AG04450 (cell line): Measurements from ENCODE around the gene TTC22. TPM values are rescaled to one million over a fixed set of nuclear protein-coding genes. Genes with fewer than 3 reads are reported as not detected.

Experiments
- CTCF ChIA-PET: fragments of 300-600, 350-600 bp; formaldehyde crosslinking; extraction: SDS; loops from one replicate; lab custom pipeline; 2022; ENCODE audit warnings: antibody characterized with exemption, inconsistent platforms; lab: Charles Lee
- POLR2A ChIA-PET: fragments of 350-600 bp; formaldehyde crosslinking; extraction: SDS; loops from one replicate; lab custom pipeline; 2021; ENCODE audit warnings: antibody characterized with exemption, inconsistent platforms; lab: Yijun Ruan, JAX
- DNase-seq: peaks from one replicate; pipeline ENCODE4 v3.0.0-alpha.2; 2011; ENCODE audit warnings: low read depth, low spot score
- H3K27ac ChIP-seq: one replicate; pipeline ENCODE4 v1.5.1; 2012; ENCODE audit warnings: low read depth, low read length, control low read depth
- H3K27me3 ChIP-seq: one replicate; pipeline ENCODE4 v1.6.0; 2012; ENCODE audit warnings: low read length; ENCODE audit not compliant: control insufficient read depth, insufficient read depth
- H3K4me3 ChIP-seq: 2 replicates; pipeline ENCODE4 v1.5.1; 2011; ENCODE audit warnings: mild to moderate bottlenecking, low read depth, low read length, control low read depth
- H3K9me3 ChIP-seq: 2 replicates; pipeline ENCODE4 v1.5.1; 2012; ENCODE audit warnings: low read length; ENCODE audit not compliant: control insufficient read depth, insufficient read depth
- polyA plus RNA-seq: library from polyadenylated mRNA; depleted of rRNA; stranded (reverse); fragments of >200 nt; gene quantifications from 2 replicates; pipeline ENCODE4 v1.2.3, GENCODE V29; 2011
- TF ChIP-seq, protein P1 (sequence below): IDR thresholded peaks from 2 replicates; pipeline ENCODE4 v1.5.1; 2011; ENCODE audit warnings: low read depth, low read length, control low read depth, inconsistent platforms

TTC22 gene
- polyA plus RNA-seq, 1 experiment, result not detected

DNA sequence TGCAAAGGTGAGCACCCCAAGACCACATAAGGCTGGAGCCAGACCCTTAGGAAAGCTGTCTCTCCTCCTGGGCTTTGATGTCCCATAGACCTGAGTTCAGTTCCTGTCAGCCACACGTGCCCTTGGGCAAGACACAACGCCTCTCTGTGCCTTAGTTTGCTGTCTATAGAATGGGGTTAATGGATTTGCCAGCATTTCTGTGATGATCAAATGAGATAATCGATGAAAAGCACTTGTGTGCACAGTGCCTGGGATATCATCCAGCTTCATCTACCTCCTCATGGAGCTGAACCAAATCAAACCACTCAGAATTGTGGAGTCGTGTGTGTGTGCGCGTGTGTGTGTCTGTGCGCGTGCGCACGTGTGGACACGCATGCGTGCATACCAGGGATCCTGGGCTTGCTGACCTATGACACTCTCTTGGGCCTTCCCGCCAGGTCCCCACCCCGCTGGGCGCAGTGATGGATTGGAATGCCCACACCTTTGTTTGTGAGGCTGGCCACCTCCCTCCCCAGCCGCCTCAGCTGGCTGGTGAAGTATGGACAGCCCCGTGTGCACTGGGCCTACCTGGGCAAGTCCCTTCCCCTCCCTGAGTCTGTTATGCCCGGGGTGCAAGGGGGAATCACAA lies 5.2 kb downstream of the TTC22 start:
- TF ChIP-seq, protein P1, sequence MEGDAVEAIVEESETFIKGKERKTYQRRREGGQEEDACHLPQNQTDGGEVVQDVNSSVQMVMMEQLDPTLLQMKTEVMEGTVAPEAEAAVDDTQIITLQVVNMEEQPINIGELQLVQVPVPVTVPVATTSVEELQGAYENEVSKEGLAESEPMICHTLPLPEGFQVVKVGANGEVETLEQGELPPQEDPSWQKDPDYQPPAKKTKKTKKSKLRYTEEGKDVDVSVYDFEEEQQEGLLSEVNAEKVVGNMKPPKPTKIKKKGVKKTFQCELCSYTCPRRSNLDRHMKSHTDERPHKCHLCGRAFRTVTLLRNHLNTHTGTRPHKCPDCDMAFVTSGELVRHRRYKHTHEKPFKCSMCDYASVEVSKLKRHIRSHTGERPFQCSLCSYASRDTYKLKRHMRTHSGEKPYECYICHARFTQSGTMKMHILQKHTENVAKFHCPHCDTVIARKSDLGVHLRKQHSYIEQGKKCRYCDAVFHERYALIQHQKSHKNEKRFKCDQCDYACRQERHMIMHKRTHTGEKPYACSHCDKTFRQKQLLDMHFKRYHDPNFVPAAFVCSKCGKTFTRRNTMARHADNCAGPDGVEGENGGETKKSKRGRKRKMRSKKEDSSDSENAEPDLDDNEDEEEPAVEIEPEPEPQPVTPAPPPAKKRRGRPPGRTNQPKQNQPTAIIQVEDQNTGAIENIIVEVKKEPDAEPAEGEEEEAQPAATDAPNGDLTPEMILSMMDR, result no peak
- no peak for DNase-seq
- Histone ChIP-seq H3K9me3 (peaks cover 8% of the 10 kb centered on the region), H3K27ac (no peak overlapping the region), H3K4me3 (no peak overlapping the region), H3K27me3 (peaks cover 28% of the 10 kb centered on the region)
- ChIA-PET POLR2A (no interaction called here), CTCF (interaction anchor here (0.9 kb wide), 1 partner anchor 14 kb away, joined by 4 read pairs; no protein-coding TSS in a partner anchor)

DNA sequence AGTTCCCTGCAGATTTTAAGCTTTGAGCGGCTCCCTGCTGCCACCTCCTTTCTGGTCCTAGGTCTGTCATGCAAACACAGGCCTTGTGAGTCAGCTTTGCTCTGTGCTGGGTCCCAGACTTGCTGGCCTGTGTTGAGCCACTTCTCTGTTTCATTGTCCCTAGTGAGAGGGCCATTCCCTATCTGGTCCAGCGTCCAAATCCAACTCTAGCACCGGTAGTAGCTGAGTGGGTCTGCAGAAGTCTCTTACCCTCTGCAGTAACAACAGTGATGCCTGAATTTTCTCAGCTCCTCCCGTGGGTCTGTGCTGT lies 5.8 kb downstream of the TTC22 start:
- Histone ChIP-seq H3K27me3 (peaks cover 26% of the 10 kb centered on the region), H3K9me3 (peaks cover 8% of the 10 kb centered on the region), H3K27ac (no peak overlapping the region), H3K4me3 (no peak overlapping the region)
- ChIA-PET POLR2A (no interaction called here), CTCF (interaction anchor here (0.9 kb wide), 1 partner anchor 14 kb away, joined by 4 read pairs; no protein-coding TSS in a partner anchor)
- no peak for DNase-seq
- TF ChIP-seq, protein P1, result no peak

DNA sequence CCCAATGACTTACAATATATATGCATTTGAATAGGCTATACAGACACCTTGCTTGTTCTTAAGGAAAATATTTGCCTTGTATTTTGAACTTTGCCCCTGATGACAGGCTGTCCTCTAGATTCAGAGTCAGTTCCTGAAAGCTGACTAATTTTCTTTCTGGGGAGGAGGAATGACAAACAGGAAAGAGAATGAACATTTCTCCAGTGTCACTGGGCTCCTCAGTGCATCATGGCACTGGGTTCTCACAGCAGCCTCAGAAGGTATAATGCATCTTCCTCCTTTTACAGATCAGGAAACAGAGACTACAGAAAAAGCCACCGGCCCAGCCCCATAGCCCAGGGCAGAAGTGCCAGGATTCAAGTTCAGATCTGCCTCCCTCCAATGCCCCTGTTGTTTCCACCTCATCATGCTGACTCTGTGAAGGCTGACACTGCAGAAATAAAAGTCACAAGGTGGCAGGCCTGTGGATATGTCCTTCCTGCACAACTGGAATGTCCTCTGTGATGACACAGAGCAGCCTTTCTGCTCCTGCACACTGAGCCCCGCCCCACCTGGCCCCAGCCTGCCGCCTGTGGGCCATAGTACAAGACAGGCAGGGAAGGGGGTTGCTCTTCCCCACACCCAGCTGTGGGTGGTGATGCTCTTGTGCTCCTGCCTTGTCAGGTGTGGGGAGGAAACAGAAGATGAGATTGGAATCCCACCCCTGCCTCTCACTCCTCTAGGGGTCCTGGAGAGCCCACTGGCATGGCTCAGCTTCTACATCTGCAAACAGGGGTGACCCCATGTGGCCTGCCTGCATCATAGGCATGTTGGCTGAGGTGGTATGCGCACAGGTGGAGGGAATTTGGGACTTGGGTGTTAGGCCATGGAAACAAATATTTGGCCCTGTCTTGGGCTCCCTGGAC lies 6.4 kb downstream of the TTC22 start:
- no peak for DNase-seq
- POLR2A ChIA-PET, result no interaction called here
- CTCF ChIA-PET, result no interaction called here
- TF ChIP-seq, protein P1, result no peak
- no peak overlapping the region for H3K27ac ChIP-seq
- peaks cover 20% of the 10 kb centered on the region for H3K27me3 ChIP-seq
- no peak overlapping the region for H3K4me3 ChIP-seq
- peaks cover 8% of the 10 kb centered on the region for H3K9me3 ChIP-seq

DNA sequence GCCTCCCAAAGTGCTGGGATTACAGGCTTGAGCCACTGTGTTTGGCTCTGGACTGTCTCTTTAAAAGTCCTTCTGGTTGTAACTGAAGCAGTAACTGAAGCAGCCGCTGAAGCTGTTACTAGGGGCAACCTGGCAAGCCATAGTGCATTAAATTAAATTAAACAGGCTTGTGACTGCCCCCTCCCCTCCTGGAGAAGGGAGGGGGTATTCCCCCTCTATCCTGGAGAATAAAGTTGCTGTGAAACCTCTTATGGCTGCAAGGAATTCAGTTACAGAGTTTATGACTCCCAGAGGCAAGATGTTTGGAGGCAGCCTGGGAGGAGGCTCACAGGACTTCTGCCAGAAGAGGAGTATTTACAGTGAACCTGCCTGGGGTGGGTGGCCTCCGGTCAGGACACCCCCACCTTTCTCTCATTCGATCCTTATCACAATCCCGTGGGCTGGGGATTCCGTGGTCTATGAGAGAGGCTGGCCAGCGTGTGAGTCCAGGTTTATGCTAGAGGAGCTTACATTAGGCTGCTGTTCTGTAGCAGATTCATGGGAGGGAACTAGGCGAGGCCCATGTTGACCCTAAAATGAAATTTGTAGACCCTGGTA lies 8.3 kb downstream of the TTC22 start:
- Histone ChIP-seq H3K9me3 (peaks cover 8% of the 10 kb centered on the region), H3K27ac (no peak overlapping the region), H3K27me3 (peaks cover 18% of the 10 kb centered on the region), H3K4me3 (no peak overlapping the region)
- ChIA-PET CTCF (interaction anchor here (0.5 to 1.4 kb wide), 8 partner anchors 9 to 741 kb away, joined by 3 to 4 read pairs (median 3); no protein-coding TSS in a partner anchor), POLR2A (no interaction called here)
- DNase-seq, result no peak
- TF ChIP-seq, protein P1, result no peak
